G401.6 (cell line): ENCODE data around the gene SPINK8.
"Not testable (repeated sequence)": the region's sequence is repeated elsewhere in the genome, so short reads cannot be mapped to it uniquely, and the experiment has no call there.

Experiments
- FAIRE-seq: peaks from 2 replicates; lab custom pipeline; 2012; peaks lifted over from hg19 to GRCh38; lab: Jason Lieb, UNC

SPINK8 gene

GRCh38 chr3:48333346-48334245 is at the start of gene SPINK8:
Gene SPINK8, minus strand, starts transcription at chr3:48333661. Its CDS starts 5,320 bp downstream, at chr3:48328341.
- not testable (repeated sequence) for FAIRE-seq

DNA sequence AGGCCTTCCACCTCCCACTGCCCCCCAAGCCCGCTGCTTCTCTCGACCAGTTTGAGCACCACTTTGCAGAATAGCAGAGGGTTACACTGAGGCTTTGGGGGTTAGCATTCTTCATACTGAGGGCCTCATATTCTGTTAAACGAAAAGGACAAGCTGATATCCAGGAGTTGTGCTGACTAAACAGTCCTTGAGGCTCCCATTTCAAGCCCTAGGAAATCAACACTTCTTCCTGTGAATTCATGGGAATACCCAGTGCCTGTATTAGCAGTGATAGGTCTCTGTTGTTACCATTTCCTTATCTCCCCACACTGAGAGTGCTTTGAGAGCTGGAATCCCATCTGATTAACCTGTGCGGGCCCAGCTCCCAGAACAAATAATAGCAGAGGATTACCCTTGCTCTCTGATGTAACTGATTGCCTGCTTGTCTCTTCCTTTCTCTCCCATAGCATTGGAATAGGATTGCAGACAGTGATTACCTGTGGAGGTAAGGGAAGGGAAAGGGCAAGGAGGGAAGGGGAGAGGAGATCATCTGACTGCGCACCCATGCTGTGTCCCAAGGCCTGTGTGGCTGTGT is 39.5 kb upstream of the SPINK8 start:
- no peak for FAIRE-seq

DNA sequence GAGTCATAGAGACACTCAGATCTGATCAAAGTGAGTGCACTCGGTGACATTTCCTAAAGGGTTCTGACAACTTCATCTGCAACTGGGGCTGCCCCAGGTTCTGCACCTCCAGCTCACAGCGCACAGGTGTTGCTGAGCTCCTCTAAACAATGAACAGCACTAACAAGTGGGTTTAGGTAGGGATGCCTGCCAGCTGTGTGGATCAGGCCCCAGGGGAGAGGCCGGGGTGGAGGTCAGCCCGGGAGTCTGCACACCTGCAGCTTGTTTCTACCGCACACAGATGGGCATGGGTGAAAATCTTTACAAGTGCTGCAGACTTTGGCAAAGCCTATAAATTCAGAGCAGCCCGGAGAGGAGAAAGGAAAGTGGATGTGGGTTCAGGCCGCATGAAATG is 38.9 kb upstream of the SPINK8 start:
- FAIRE-seq: no peak

DNA sequence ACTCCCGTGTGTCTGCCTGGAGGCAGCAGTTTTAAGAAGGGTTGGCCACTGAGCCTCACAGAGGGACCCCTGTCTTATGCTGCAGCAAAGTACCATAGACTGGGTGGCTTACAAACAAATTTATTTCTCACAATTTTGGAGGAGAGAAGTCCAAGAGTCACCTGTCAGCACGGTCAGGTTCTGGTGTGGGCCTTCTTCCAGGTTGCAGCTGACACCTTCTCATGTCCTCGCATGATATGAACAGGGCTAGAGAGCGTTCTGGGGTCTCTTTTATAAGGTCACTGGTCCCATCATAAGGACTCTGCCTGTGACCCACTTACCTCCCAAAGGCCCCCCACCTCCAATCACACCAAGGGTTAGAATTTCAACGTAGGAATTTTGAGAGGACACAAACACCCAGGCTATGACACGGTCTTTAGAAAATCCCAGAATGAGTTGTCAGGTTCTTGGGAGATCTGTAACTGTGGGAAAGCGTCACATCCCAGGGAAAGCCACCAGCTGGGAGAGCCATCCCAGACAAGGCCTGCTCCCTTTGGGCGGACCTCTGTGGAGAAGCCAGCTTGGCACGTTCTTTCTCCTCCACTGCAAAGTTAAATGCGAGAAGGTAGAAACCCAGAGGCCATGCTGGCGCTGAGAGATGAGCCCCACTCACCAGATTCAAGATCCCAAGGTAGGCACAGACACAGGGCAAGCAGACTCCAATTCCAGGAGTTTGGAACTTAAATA is 38.4 kb upstream of the SPINK8 start, which contains the start of gene FBXW12:
Gene FBXW12, plus strand, starts transcription at position 569 of the 726 bp plus-strand sequence. CDS start 549 bp downstream, outside the sequence.
- no peak for FAIRE-seq

DNA sequence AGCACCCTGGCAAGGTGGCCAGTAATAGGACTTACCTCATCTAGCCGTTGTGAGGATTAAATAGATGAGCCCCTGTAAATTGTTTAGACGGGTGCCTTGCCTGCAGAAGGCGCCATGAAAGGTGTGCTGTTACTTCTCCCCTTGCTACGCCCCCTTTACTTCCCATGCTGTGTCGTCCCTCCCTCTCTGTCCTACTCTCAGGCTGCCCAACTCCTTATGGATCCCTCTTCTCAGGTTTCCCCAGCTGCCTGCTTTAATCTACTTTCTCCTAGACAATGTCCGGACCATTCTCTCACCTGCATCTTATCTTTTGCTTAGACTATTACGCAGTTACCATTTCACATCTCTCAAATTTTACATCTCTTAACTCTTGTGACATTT is 36.9 kb upstream of the SPINK8 start:
- no peak for FAIRE-seq

GRCh38 chr3:48369693-48370332 is 36.4 kb upstream of the SPINK8 start:
- no peak for FAIRE-seq

DNA sequence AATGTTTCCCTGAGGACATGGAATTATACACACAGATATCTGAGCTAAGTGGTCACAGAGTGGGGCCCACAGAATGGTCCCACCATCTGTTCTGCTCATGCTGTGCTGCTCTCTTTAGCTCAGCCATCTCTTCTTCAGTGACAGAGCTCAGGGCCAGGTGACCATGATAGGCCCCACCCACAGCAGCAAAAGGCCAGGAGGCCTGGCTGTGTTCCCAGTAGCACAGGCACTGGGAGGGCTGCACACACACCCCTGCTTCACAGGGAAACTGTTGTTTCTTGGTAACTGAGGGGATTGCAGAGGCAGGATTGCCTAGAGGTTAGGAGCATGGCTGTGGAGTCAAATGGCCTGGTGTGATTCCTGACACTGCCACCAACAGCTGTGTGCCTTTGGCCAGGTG is 33.7 kb upstream of the SPINK8 start:
- FAIRE-seq: no peak

DNA sequence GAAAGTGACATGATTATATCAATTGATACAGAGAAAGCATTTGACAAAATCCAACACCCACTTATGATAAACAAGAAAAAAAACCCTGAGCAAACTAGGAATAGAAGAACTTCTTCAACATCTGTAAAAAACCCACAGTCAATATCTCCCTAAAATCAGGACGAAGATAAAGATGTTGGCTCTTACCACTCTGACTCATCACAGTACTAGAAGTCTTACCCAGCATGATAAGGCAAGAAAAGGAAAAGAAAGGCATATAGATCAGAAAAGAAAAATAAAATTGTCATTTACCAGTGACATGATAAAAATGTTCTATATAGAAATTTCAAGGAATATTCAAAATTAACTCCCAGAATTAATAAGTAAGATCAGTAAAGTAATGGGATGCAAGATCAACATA is 31.4 kb upstream of the SPINK8 start:
- FAIRE-seq: no peak

DNA sequence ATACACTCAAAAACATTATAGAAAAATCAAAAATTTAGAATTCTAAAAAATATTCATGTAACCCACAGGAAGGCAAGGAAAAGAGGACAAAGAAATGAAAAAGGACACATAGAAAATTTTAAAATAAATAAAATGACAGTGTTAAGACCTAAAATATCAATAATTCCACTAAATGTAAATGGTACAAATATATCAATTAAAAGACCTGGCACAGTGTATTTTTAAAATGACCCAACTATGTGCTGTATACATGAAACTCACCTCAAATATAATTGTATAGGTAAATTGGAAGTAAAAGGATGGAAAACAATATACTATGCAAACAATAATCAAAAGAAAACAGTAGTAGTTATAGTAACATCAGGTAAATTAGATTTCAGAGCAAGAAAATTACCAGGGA is 28.5 kb upstream of the SPINK8 start:
- no peak for FAIRE-seq

- no peak for FAIRE-seq
Observed at GRCh38 chr3:48356419-48356818, 23.0 kb upstream of the SPINK8 start.

GRCh38 chr3:48353987-48354386 is 20.5 kb upstream of the SPINK8 start:
- no peak for FAIRE-seq

GRCh38 chr3:48352546-48352945 is 19.1 kb upstream of the SPINK8 start:
- FAIRE-seq: no peak

GRCh38 chr3:48347500-48347899 is 14.0 kb upstream of the SPINK8 start:
- no peak for FAIRE-seq

DNA sequence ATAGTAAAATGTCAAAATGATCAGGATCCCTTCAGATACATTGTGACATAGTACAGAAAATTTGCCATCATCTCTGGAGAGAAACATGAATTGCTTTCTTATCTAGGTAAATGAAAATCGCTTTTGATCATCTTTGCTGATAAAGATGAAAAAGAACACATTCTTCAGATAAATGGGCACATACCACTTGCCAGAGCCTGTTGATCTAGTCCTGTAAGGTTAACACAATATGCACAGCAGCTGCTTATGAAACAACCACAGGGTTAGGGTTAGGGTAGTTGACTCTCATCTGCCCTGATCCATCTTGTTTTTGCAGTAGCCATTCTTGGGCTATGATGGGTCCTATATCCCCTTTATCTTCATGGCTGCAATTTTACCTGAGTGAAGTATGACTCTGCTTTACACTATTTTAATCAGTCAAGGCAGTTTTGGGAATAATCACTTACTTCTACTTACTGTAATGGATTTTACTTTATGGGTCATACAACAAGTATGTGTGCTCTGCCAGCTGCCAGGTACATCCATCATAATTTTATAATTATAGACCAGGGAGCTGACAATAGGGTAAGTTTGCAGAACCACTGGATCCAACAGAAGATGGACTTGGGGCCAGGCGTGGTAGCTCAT is 12.6 kb upstream of the SPINK8 start:
- no peak for FAIRE-seq

GRCh38 chr3:48344867-48345507 is 11.5 kb upstream of the SPINK8 start:
- FAIRE-seq: no peak

DNA sequence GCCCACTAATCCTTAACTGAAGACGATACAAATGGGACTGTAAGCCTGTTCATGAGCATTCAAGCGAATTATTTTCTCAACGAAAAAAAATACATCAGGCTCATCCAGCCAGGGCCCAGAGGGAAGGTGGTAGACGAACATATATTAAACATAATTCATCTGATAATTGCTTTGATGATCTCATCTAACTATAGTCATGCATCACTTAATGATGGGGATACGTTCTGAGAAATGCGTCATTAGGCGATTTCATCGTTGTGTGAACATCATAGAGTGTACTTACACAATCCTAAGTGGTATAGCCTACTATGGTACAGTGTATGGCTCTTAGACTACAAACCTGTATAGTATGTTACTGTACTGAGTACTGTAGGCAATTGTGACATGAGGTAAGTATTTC is 10.0 kb upstream of the SPINK8 start:
- no peak for FAIRE-seq

DNA sequence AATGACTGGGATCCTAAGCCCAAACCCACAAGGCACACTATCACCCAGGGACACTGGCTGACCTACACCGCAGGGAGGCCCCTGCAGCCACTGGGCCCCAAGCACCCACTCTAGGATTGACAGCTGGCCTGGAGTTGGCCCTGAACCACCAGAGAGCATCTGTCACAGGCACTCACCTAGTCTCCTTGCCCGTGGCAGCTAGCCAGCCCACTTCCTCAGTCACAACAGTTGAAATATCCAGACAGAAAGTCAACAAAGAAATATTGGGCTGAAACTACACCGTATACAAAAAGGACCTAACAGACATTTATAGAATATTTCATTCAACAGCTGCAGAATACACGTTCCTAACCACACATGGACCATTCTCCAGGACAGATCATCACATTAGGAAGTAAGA is 5.2 kb upstream of the SPINK8 start:
- no peak for FAIRE-seq

DNA sequence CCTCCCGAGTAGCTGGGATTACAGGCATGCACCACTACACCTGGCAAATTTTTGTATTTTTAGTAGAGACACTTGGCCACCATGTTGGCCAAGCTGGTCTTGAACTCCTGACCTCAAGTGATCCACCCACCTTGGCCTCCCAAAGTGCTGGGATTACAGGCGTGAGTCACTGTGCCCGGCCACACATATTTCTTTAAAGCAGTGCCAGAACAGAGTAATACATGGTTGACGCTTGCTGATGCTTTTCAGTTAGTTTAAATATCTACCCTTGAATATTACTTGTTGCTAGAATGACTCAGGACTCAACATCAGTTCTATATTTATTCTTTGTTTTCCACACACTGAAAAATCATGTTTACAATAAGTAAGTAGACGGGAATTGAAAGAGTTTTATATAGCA is 4.1 kb upstream of the SPINK8 start:
- not testable (repeated sequence) for FAIRE-seq

- FAIRE-seq: not testable (repeated sequence)
Observed at GRCh38 chr3:48335286-48335685, 1.8 kb upstream of the SPINK8 start.

DNA sequence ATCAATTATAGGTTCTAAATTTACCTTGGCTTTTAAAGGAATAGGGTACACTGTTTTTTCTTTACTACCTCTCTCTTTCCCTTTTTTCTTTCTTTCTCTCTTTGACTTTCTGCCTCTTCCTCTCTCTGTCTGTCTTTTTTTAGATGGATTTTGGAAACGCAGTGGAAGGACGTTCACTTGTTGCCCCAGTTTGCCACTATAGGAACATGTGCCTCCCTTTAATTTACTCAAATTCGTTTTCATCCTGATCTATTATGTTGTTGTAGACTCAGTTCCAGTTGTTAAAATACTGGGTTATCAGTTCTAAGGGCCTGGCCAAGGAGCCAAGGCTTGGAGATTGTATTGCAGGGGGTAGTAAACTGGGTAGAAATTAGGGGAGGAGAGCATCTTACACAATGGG is 1.1 kb upstream of the SPINK8 start:
- no peak for FAIRE-seq

DNA sequence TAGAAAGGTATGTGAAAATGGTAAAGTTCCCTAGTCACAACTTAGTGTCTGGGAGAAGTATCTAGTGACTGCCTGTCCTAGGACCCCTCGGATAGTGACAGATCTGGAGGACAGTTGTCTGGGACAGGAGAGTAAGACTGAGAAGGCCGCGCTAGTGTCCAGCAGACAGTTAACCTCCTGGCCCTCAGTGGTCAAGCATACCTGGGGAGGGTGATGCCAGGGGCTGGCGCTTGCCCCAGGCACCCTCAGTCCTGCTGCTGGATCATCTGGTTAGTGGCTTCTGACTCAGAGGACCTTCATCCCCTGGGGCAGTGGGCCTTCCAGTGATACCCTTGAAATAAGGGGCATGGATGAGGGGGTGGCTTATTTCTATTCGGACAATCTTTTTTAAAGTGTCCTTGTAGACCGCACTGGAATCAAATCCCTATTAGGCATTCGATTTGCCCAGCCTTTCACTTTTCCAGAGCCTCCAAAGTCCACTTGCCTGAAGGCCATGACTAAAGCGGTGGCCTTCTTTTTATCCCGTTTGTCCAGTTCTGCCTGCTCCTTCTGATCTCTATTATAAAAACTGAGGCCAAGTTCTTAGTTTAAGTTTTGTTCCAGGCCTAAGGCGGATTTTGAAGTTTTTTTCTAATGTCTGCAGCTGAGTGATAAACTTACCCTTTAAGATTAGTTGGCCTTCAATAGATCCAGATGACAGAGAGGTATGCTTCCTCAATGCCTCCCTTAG is 1.6 kb downstream of the SPINK8 start:
- not testable (repeated sequence) for FAIRE-seq
